GM06990 (cell line): ENCODE data around the gene SPRY4.

Experiments used
- DNase-seq: peaks from one replicate; pipeline ENCODE4 v3.0.0-alpha.2; 2011; ENCODE audit not compliant: insufficient read length; ENCODE audit errors: extremely low read depth
- H3K27me3 ChIP-seq: replicated peaks from 2 replicates; pipeline ENCODE4 v1.6.0; 2011; ENCODE audit warnings: low read length; ENCODE audit not compliant: control insufficient read depth, insufficient read depth
- H3K36me3 ChIP-seq: 2 replicates; pipeline ENCODE4 v1.5.1; 2011; ENCODE audit warnings: low read length; ENCODE audit not compliant: control insufficient read depth, insufficient read depth
- H3K4me3 ChIP-seq: replicated peaks from 2 replicates; pipeline ENCODE4 v1.5.1; 2011; ENCODE audit warnings: low read depth, mild to moderate bottlenecking, control low read depth, low read length
- CTCF ChIP-seq: IDR thresholded peaks from 2 replicates; pipeline ENCODE4 v1.5.1; 2011; ENCODE audit warnings: low read length, control low read depth, mild to moderate bottlenecking, inconsistent platforms; ENCODE audit not compliant: insufficient read depth, poor library complexity, severe bottlenecking

Gene SPRY4

GRCh38 chr5:142289708-142290576 lies 34.9 kb downstream of the SPRY4 start:
- no peak overlapping the region for H3K4me3 ChIP-seq
- no peaks in the 10 kb centered on the region for H3K36me3 ChIP-seq
- TF ChIP-seq CTCF: no peak
- no peak for DNase-seq
- H3K27me3 ChIP-seq: no peaks in the 10 kb centered on the region

GRCh38 chr5:142287973-142288313 lies 36.9 kb downstream of the SPRY4 start:
- Histone ChIP-seq H3K36me3 (no peaks in the 10 kb centered on the region), H3K27me3 (no peaks in the 10 kb centered on the region), H3K4me3 (no peak overlapping the region)
- DNase-seq: no peak
- TF ChIP-seq CTCF: no peak

DNA sequence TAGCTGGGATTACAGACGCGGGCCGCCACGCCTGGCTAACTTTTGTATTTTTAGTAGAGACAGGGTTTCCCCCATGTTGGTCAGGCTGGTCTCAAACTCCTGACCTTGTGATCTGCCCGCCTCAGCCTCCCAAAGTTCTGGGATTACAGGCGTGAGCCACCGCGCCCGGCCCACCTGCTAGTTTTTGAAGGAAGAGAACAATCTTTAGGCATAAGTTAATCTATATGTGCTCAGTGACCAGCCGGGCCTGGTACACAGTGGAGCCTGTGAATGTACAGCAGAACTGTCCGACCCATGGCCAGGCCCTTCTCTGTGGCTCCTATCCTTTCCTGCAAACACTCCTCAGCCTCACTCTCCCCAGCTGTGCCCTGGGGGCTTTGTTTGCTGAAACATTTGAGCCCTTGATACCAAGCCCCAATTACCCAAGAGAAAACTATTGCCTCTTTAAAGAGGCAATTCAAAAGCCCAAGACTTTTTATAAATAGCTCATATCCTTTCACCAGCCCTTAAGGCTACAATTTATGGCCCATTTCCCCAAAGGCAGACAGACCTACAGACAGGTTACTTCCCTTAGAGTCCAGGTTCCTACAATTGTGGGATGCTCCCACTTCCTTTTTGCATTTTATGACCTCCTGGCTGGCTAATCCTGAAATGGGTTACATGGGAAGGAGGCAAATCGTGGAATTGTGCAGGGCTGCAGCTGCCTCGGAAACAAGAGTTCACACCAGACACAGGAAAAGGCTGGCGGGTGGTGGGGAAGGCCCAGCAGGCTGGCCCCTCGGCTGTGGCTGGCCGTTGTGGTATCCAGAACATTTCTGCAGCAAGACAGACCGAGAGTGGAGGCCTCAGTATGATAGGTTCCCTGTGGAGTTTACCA lies 37.5 kb downstream of the SPRY4 start:
- Histone ChIP-seq H3K4me3 (no peak overlapping the region), H3K27me3 (no peaks in the 10 kb centered on the region), H3K36me3 (no peaks in the 10 kb centered on the region)
- no peak for TF ChIP-seq CTCF
- DNase-seq: no peak

GRCh38 chr5:142286111-142286510 lies 38.7 kb downstream of the SPRY4 start:
- no peak for TF ChIP-seq CTCF
- H3K27me3 ChIP-seq: no peaks in the 10 kb centered on the region
- no peak overlapping the region for H3K4me3 ChIP-seq
- H3K36me3 ChIP-seq: no peaks in the 10 kb centered on the region
- no peak for DNase-seq

- Histone ChIP-seq H3K4me3 (no peak overlapping the region), H3K36me3 (no peaks in the 10 kb centered on the region), H3K27me3 (no peaks in the 10 kb centered on the region)
- no peak for DNase-seq
- TF ChIP-seq CTCF: no peak
These were observed 41.5 kb downstream of the SPRY4 start for GRCh38 chr5:142283304-142283703.
